H1 (cell line): ENCODE results near the gene GPC2. TPM values are rescaled to one million over a fixed set of nuclear protein-coding genes. Genes with fewer than 3 reads are reported as not detected.

ENCODE experiments used
- HDAC2 ChIP-seq, 2 experiments: fragments of 300-600 bp in 1 of 2; sonication (generic) in 1 of 2; IDR thresholded peaks; 2 replicates each; pipeline ENCODE4 v1.6.1; 2011 to 2012; ENCODE audit warnings: low read depth in 2 of 2, low read length in 2 of 2, mild to moderate bottlenecking in 2 of 2, moderate library complexity in 2 of 2, borderline replicate concordance in 1 of 2, inconsistent platforms in 1 of 2
- KDM1A ChIP-seq: fragments of 200-600, 300-600 bp; sonication (generic); IDR thresholded peaks from 2 replicates; pipeline ENCODE4 v1.7.1; 2016; ENCODE audit warnings: mild to moderate bottlenecking, low read length, borderline replicate concordance
- NANOG ChIP-seq: IDR thresholded peaks from 2 replicates; pipeline ENCODE4 v1.6.1; 2011; ENCODE audit warnings: low read length, low read depth, mild to moderate bottlenecking, inconsistent platforms; ENCODE audit not compliant: insufficient read depth, poor library complexity, severe bottlenecking
- SIN3A ChIP-seq, 2 experiments: IDR thresholded peaks in 1 of 2; conservative IDR thresholded peaks in 1 of 2; 2 replicates each; pipeline ENCODE4 v1.6.1; 2011 to 2012; ENCODE audit warnings: low read length in 2 of 2, improper control_type of control experiment in 1 of 2, low read depth in 1 of 2, mild to moderate bottlenecking in 1 of 2
- SIRT6 ChIP-seq: IDR thresholded peaks from one replicate; pipeline ENCODE4 v1.7.1; 2012; ENCODE audit warnings: low read length, inconsistent platforms
- polyA plus RNA-seq, 7 experiments: library from polyadenylated mRNA; depleted of rRNA in 3 of 7; stranded (reverse) in 5 of 7; unstranded in 2 of 7; fragments of >200 nt in 5 of 7; fragments of 200-250 nt in 2 of 7; gene quantifications; 1 replicate in 5 of 7; 2 replicates in 1 of 7; 4 replicates in 1 of 7; pipeline versions ENCODE4 v1.2.1 to v1.2.3, GENCODE V29; 2011 to 2013; ENCODE audit warnings: missing spikeins in 2 of 7, mixed read lengths in 2 of 7
- total RNA-seq: library from RNA; stranded (reverse); fragmentation: NEBNext Ultra II Directional; extraction: Animal tissue kit (Norgen Biotek cat#: 25700); gene quantifications from 2 replicates; pipeline ENCODE4 v1.2.1, GENCODE V29; 2021

Gene GPC2
- total and polyA plus RNA-seq, 2 of the 8 experiments (the other 6 are each of a cell fraction or from before 2014, with no cell fraction given): 25.3 to 44.8 TPM

DNA sequence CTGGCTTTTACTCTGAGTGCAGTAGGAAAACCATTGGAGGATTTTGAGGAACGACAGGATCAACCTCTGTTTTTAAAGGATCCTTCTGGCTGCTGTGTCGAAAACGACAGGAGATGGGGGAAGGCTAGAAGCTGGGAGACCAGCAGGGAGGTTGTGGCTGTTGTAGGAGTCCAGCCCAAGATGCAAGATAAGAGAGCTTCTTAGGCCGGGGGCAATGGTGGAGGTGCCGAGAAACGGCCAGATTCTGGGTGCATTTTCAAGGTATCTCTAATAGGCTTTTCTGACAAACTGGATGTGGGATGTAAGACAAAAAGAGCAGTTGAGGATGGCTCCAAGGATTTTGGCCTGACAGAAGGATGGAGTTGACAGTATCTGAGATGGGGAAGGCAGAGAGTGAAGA is 32.3 kb upstream of the GPC2 start (continued):
- no peak for TF ChIP-seq SIRT6
- no peak for TF ChIP-seq SIN3A (conservative IDR thresholded peaks at IDR 0.05 in 1 of 2, IDR thresholded peaks at IDR 0.05 in 1 of 2; ENCODE audit: low read depth in 1 of 2, low read length in 2 of 2)
- TF ChIP-seq KDM1A: no peak
- TF ChIP-seq HDAC2 (IDR thresholded peaks at IDR 0.05; ENCODE audit: borderline replicate concordance in 1 of 2, low read depth in 2 of 2, low read length in 2 of 2): no peak
- no peak for TF ChIP-seq NANOG
